Stimulated activated CD4-positive, alpha-beta T cell treated with anti-CD3 and anti-CD28 coated beads, Interleukin-15, amount 100 ng/mL, for 24 hours (primary cell): ENCODE data around the gene TYW1.
"Not testable (repeated sequence)": the region's sequence is repeated elsewhere in the genome, so short reads cannot be mapped to it uniquely, and the experiment has no call there.

Experiments
- DNase-seq: peaks from one replicate; pipeline ENCODE4 v3.0.0-alpha.2; 2020

Gene TYW1

GRCh38 chr7:67259363-67259762 lies 262.7 kb downstream of the TYW1 start:
- not testable (repeated sequence) for DNase-seq

GRCh38 chr7:67260166-67260586 lies 263.5 kb downstream of the TYW1 start:
- peak; percentile 25 for DNase-seq

GRCh38 chr7:67264000-67264399 lies 267.4 kb downstream of the TYW1 start:
- DNase-seq, result not testable (repeated sequence)

- not testable (repeated sequence) for DNase-seq
Measured at GRCh38 chr7:67266070-67266469, 269.4 kb downstream of the TYW1 start.

GRCh38 chr7:67267914-67268313 lies 271.3 kb downstream of the TYW1 start:
- no peak for DNase-seq

GRCh38 chr7:67269916-67270315 lies 273.3 kb downstream of the TYW1 start:
- DNase-seq, result not testable (repeated sequence)
